Left renal cortex interstitium (tissue), 4 donors: ENCODE data around the gene ATP6V1A. TPM values are rescaled to one million over a fixed set of nuclear protein-coding genes. Genes with fewer than 3 reads are reported as not detected.

Experiments
- polyA plus RNA-seq, 4 donors: library from polyadenylated mRNA; unstranded; fragments of 120-200 nt; gene quantifications; one replicate each; pipeline ENCODE4 v1.2.1, GENCODE V29; 2013; ENCODE audit not compliant: insufficient read length in 4 of 4

ATP6V1A gene
- polyA plus RNA-seq, 4 donors: 70.8 to 97.7 (median 89.5) TPM

Other genes starting within 250 kb of the ATP6V1A start
- gene SPICE1, start 231.9 kb upstream of the ATP6V1A start, polyA plus RNA-seq: 10 to 100 TPM; 21.6 to 29.8 (median 25.1) TPM
- 1 to 10 TPM; 2.4 to 4.5 (median 3.6) TPM for gene SIDT1, start 214.5 kb upstream of the ATP6V1A start, polyA plus RNA-seq
- gene USF3, start 50.4 kb upstream of the ATP6V1A start, polyA plus RNA-seq: 10 to 100 TPM; 15.2 to 21.9 (median 18.8) TPM
- gene NAA50, start 786 bp upstream of the ATP6V1A start, polyA plus RNA-seq: 100 to 1,000 TPM; 121 to 143 (median 137) TPM
- 10 to 100 TPM; 17.7 to 33.5 (median 20.9) TPM for gene GRAMD1C, start 91.8 kb downstream of the ATP6V1A start, polyA plus RNA-seq
- 10 to 100 TPM in 2 of 4 donors, 1 to 10 TPM in 2; 8.6 to 14.9 (median 11.4) TPM for gene ZDHHC23, start 201.0 kb downstream of the ATP6V1A start, polyA plus RNA-seq